IMR-90 (cell line): ENCODE measurements around the gene SMU1. TPM values are rescaled to one million over a fixed set of nuclear protein-coding genes. Genes with fewer than 3 reads are reported as not detected.

ENCODE experiments used
- ATAC-seq: fragments of 200-7000 bp; cut with Tn5 transposase; 2 replicates; pipeline ENCODE4 v1.9.1; 2020; ENCODE audit warnings: low read depth, mild to moderate bottlenecking, moderate library complexity
- BruUV-seq: library from RNA; stranded (reverse); fragments of 400-500 nt; replicated peaks from 2 replicates; lab custom pipeline; 2021; lab: Mats Ljungman, UMichigan
- CTCF ChIA-PET: fragments of 300-600 bp; formaldehyde crosslinking; extraction: SDS; loops from one replicate; lab custom pipeline; 2021; ENCODE audit warnings: antibody characterized with exemption; lab: Yijun Ruan, JAX
- POLR2A ChIA-PET: fragments of 300-600 bp; sonication (Branson Sonifier 250); formaldehyde crosslinking; loops from one replicate; lab custom pipeline; 2022; ENCODE audit warnings: antibody characterized with exemption; ENCODE audit not compliant: unreplicated experiment; lab: Charles Lee
- DNase-seq: peaks from one replicate; pipeline ENCODE4 v3.0.0; 2013
- H2AFZ ChIP-seq: replicated peaks from 2 replicates; pipeline ENCODE3; 2013; ENCODE audit warnings: low read length, mild to moderate bottlenecking; ENCODE audit not compliant: poor library complexity
- H2AK5ac ChIP-seq: 2 replicates; pipeline ENCODE4 v1.6.1; 2013; ENCODE audit warnings: low read depth, low read length, inconsistent platforms
- H2AK9ac ChIP-seq: replicated peaks from 2 replicates; pipeline ENCODE3; 2013; ENCODE audit warnings: mild to moderate bottlenecking, low read depth, low read length, moderate library complexity; ENCODE audit not compliant: poor library complexity
- H2BK120ac ChIP-seq: 2 replicates; pipeline ENCODE4 v1.6.1; 2013; ENCODE audit warnings: low read depth, low read length, inconsistent platforms
- H2BK15ac ChIP-seq: 3 replicates; pipeline ENCODE4 v1.6.1; 2013; ENCODE audit warnings: low read depth, low read length, inconsistent platforms
- H2BK20ac ChIP-seq: 2 replicates; pipeline ENCODE4 v1.6.1; 2013; ENCODE audit warnings: low read depth, mild to moderate bottlenecking, inconsistent platforms, low read length, moderate library complexity
- H2BK5ac ChIP-seq: 2 replicates; pipeline ENCODE4 v1.6.1; 2013; ENCODE audit warnings: mild to moderate bottlenecking, low read depth, low read length, inconsistent platforms; ENCODE audit not compliant: poor library complexity, severe bottlenecking
- H3K14ac ChIP-seq: replicated peaks from 2 replicates; pipeline ENCODE4 v1.6.1; 2013; ENCODE audit warnings: low read depth, low read length, inconsistent platforms
- H3K18ac ChIP-seq: 2 replicates; pipeline ENCODE4 v1.6.1; 2013; ENCODE audit warnings: low read depth, low read length, control low read depth
- H3K23ac ChIP-seq: 2 replicates; pipeline ENCODE4 v1.6.1; 2013; ENCODE audit warnings: low read depth, low read length, inconsistent platforms
- H3K27ac ChIP-seq: 2 replicates; pipeline ENCODE4 v1.5.1; 2013; ENCODE audit warnings: mild to moderate bottlenecking, control low read depth, low read length; ENCODE audit not compliant: insufficient read depth
- H3K27me3 ChIP-seq: 2 replicates; pipeline ENCODE4 v1.6.1; 2013; ENCODE audit warnings: low read length; ENCODE audit not compliant: control insufficient read depth, insufficient read depth
- H3K36me3 ChIP-seq: 2 replicates; pipeline ENCODE4 v1.6.1; 2013; ENCODE audit warnings: low read length, mixed read lengths; ENCODE audit not compliant: control insufficient read depth, insufficient read depth
- H3K4ac ChIP-seq: 2 replicates; pipeline ENCODE4 v1.6.1; 2013; ENCODE audit warnings: low read depth, low read length, inconsistent platforms
- H3K4me1 ChIP-seq: 2 replicates; pipeline ENCODE4 v1.6.1; 2013; ENCODE audit warnings: low read length, mixed read lengths; ENCODE audit not compliant: control insufficient read depth, insufficient read depth
- H3K4me2 ChIP-seq: 2 replicates; pipeline ENCODE4 v1.6.1; 2013; ENCODE audit warnings: low read depth, mild to moderate bottlenecking, control low read depth, low read length, moderate library complexity
- H3K4me3 ChIP-seq: 2 replicates; pipeline ENCODE4 v1.5.1; 2013; ENCODE audit warnings: low read depth, mild to moderate bottlenecking, control low read depth, low read length, moderate library complexity; ENCODE audit not compliant: insufficient read depth
- H3K56ac ChIP-seq: 2 replicates; pipeline ENCODE4 v1.6.1; 2013; ENCODE audit warnings: low read length, inconsistent platforms; ENCODE audit not compliant: insufficient read depth; ENCODE audit errors: extremely low read depth
- H3K79me1 ChIP-seq, 2 experiments: 2 replicates each; pipeline ENCODE4 v1.6.1; 2013; ENCODE audit warnings: low read length in 2 of 2, inconsistent platforms in 1 of 2, low read depth in 1 of 2
- H3K9ac ChIP-seq: 2 replicates; pipeline ENCODE4 v1.6.1; 2013; ENCODE audit warnings: low read depth, low read length, control low read depth
- H3K9me1 ChIP-seq: 2 replicates; pipeline ENCODE4 v1.6.1; 2013; ENCODE audit warnings: low read length, inconsistent platforms; ENCODE audit not compliant: insufficient read depth
- H3K9me3 ChIP-seq: 2 replicates; pipeline ENCODE4 v1.6.1; 2013; ENCODE audit warnings: low read length; ENCODE audit not compliant: control insufficient read depth, insufficient read depth
- H4K20me1 ChIP-seq: 2 replicates; pipeline ENCODE4 v1.6.1; 2013; ENCODE audit warnings: low read length, inconsistent platforms; ENCODE audit not compliant: insufficient read depth
- H4K5ac ChIP-seq: 2 replicates; pipeline ENCODE4 v1.6.1; 2013; ENCODE audit warnings: mild to moderate bottlenecking, low read depth, low read length, control low read depth
- H4K8ac ChIP-seq, 2 experiments: 2 replicates each; pipeline ENCODE4 v1.6.1; 2013; ENCODE audit warnings: low read depth in 2 of 2, low read length in 2 of 2, control low read depth in 1 of 2, inconsistent platforms in 1 of 2
- H4K91ac ChIP-seq: 2 replicates; pipeline ENCODE4 v1.6.1; 2013; ENCODE audit warnings: low read depth, low read length, inconsistent platforms; ENCODE audit not compliant: insufficient read depth
- BHLHE40 ChIP-seq: fragments of 150-350 bp; IDR thresholded peaks from 2 replicates; pipeline ENCODE4 v1.6.1; 2016; ENCODE audit warnings: mild to moderate bottlenecking, low read depth, low read length
- CEBPB ChIP-seq: IDR thresholded peaks from 2 replicates; pipeline ENCODE4 v1.6.1; 2012; ENCODE audit warnings: low read depth, low read length, improper control_type of control experiment
- CHD1 ChIP-seq: IDR thresholded peaks from 2 replicates; pipeline ENCODE4 v1.6.1; 2012; ENCODE audit warnings: low read depth, low read length, improper control_type of control experiment
- FOS ChIP-seq: fragments of 150-350 bp; IDR thresholded peaks from 2 replicates; pipeline ENCODE4 v1.6.1; 2016; ENCODE audit warnings: low read depth, low read length
- MAFK ChIP-seq: IDR thresholded peaks from 2 replicates; pipeline ENCODE4 v1.6.1; 2012; ENCODE audit warnings: low read depth, low read length, improper control_type of control experiment
- MAZ ChIP-seq: IDR thresholded peaks from 2 replicates; pipeline ENCODE4 v1.6.1; 2012; ENCODE audit warnings: low read depth, mild to moderate bottlenecking, low read length, improper control_type of control experiment, moderate library complexity, borderline replicate concordance
- MXI1 ChIP-seq: IDR thresholded peaks from 2 replicates; pipeline ENCODE4 v1.6.1; 2012; ENCODE audit warnings: low read depth, mild to moderate bottlenecking, low read length, moderate library complexity, borderline replicate concordance
- NFE2L2 ChIP-seq: fragments of 150-350 bp; IDR thresholded peaks from 2 replicates; pipeline ENCODE4 v1.6.1; 2016; ENCODE audit warnings: low read depth, mild to moderate bottlenecking, low read length
- POLR2A ChIP-seq: IDR thresholded peaks from 2 replicates; pipeline ENCODE4 v1.6.1; 2012; ENCODE audit warnings: mild to moderate bottlenecking, low read depth, low read length
- RAD21 ChIP-seq: IDR thresholded peaks from 2 replicates; pipeline ENCODE4 v1.6.1; 2012; ENCODE audit warnings: low read length, improper control_type of control experiment
- RCOR1 ChIP-seq: IDR thresholded peaks from 2 replicates; pipeline ENCODE4 v1.6.1; 2012; ENCODE audit warnings: mild to moderate bottlenecking, low read length, improper control_type of control experiment; ENCODE audit not compliant: insufficient replicate concordance
- RFX5 ChIP-seq: IDR thresholded peaks from 2 replicates; pipeline ENCODE4 v1.8.0; 2012; ENCODE audit warnings: low read depth, mild to moderate bottlenecking, low read length, moderate library complexity
- SMC3 ChIP-seq: fragments of 150-350 bp; IDR thresholded peaks from 2 replicates; pipeline ENCODE4 v1.6.1; 2016; ENCODE audit warnings: low read depth, mild to moderate bottlenecking, antibody characterized with exemption, low read length, moderate library complexity
- WGBS, 2 experiments: methylation state at CpG; one replicate each; pipeline versions ENCODE4 v1.1.5 to v1.1.7; 2013; ENCODE audit warnings: missing lambda C conversion rate in 2 of 2; ENCODE audit not compliant: insufficient read length in 1 of 2; ENCODE audit errors: extremely low coverage in 2 of 2; 5-methylcytosine and 5-hydroxymethylcytosine counted together
- dilution Hi-C: fragments of 300-500 bp; cut with HindIII; formaldehyde crosslinking; loops from one replicate; pipeline ENCODE4 v1.14.3; 2018; ENCODE audit warnings: low sequenced_read_pairs; ENCODE audit not compliant: unreplicated experiment
- in situ Hi-C: fragments of 300-500 bp; cut with MboI; formaldehyde crosslinking; loops from 3 replicates; pipeline ENCODE4 v1.14.3; 2019; ENCODE audit warnings: low sequenced_read_pairs, inconsistent platforms, mixed read lengths
- intact Hi-C: fragments of 100-400 bp; cut with micrococcal nuclease; formaldehyde crosslinking; loops from 2 replicates; pipeline ENCODE4 v1.10.0; 2022
- polyA plus RNA-seq, 3 experiments: library from polyadenylated mRNA; depleted of rRNA; stranded (reverse); fragments of >200 nt; gene quantifications; 2 replicates each; pipeline ENCODE4 v1.2.3, GENCODE V29; 2012; ENCODE audit warnings: low replicate concordance in 1 of 3
- total RNA-seq: library from RNA; depleted of rRNA; stranded (reverse); fragments of >200 nt; gene quantifications from 2 replicates; pipeline ENCODE4 v1.2.3, GENCODE V29; 2012
- TF ChIP-seq, protein P1 (sequence below): fragments of 150-350 bp; IDR thresholded peaks from 2 replicates; pipeline ENCODE4 v1.6.1; 2017; ENCODE audit warnings: mild to moderate bottlenecking, antibody characterized with exemption, low read length, low read depth
- TF ChIP-seq, protein P2 (sequence below): fragments of 150-350 bp; IDR thresholded peaks from 2 replicates; pipeline ENCODE4 v1.6.1; 2016; ENCODE audit warnings: low read depth, mild to moderate bottlenecking, low read length, moderate library complexity, borderline replicate concordance
- TF ChIP-seq, protein P3 (sequence below): conservative IDR thresholded peaks from 2 replicates; pipeline ENCODE4 v1.5.1; 2012; ENCODE audit warnings: mild to moderate bottlenecking, low read depth, low read length, improper control_type of control experiment

The SMU1 gene
- total and polyA plus RNA-seq, 2 of the 4 experiments (the other 2 are of a cell fraction) = 11.1 to 36.0 TPM

DNA sequence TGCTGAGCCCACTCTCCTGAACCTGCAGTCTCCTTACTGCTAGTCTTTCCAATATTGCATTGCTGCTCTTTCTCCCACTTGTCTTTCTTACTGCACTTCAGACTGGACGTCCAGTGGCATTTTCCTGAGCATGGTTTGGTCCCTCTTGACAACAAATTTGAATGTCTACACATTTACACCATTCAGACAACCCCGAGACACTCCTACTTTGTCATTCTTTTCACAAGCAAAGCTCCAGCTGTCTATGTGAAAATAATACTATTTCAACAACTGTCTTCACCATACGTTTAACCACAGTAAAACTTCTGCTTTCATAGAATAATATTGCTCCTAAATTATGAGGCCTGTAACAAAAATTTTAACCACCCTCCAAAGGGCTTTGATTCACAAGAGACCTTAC, 64.6 kb downstream of the SMU1 start:
- DNase-seq = no peak
- Histone ChIP-seq H3K18ac (no peak overlapping the region), H3K4ac (no peak overlapping the region), H2BK15ac (no peak overlapping the region), H2AK5ac (no peak overlapping the region), H4K8ac (no peak overlapping the region), H4K5ac (no peak overlapping the region), H2BK20ac (no peak overlapping the region), H3K27ac (no peak overlapping the region), H3K4me1 (no peaks in the 10 kb centered on the region), H3K4me3 (no peak overlapping the region), H2BK120ac (no peak overlapping the region), H4K91ac (no peak overlapping the region), H2AFZ (no peak overlapping the region), H3K9me3 (no peaks in the 10 kb centered on the region), H3K23ac (no peak overlapping the region), H3K9me1 (peaks cover 3% of the 10 kb centered on the region; the same call in 1 of the 2 replicates), H3K56ac (no peak overlapping the region), H3K9ac (no peak overlapping the region), H2BK5ac (no peak overlapping the region), H4K20me1 (no peaks in the 10 kb centered on the region), H3K14ac (no peak overlapping the region), H3K27me3 (no peaks in the 10 kb centered on the region), H2AK9ac (no peak overlapping the region), H3K79me1 (peaks cover 3 to 12% of the 10 kb centered on the region in 2 experiments), H3K36me3 (peaks cover 4% of the 10 kb centered on the region; the same call in 1 of the 2 replicates), H3K4me2 (no peak overlapping the region)
- in situ Hi-C loops (no loop called here), intact Hi-C loops (no loop called here), dilution Hi-C loops (no loop called here)
- POLR2A ChIA-PET = interaction anchor here (1.1 kb wide), 1 partner anchor 13 kb away, joined by 3 read pairs; no protein-coding TSS in a partner anchor
- BruUV-seq = no TSS peak
- TF ChIP-seq CHD1 = no peak
- no peak for TF ChIP-seq RFX5
- TF ChIP-seq POLR2A = no peak
- no peak for TF ChIP-seq FOS
- TF ChIP-seq, protein P1, sequence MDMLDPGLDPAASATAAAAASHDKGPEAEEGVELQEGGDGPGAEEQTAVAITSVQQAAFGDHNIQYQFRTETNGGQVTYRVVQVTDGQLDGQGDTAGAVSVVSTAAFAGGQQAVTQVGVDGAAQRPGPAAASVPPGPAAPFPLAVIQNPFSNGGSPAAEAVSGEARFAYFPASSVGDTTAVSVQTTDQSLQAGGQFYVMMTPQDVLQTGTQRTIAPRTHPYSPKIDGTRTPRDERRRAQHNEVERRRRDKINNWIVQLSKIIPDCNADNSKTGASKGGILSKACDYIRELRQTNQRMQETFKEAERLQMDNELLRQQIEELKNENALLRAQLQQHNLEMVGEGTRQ = no peak
- TF ChIP-seq MAZ = no peak
- no peak for TF ChIP-seq MAFK
- TF ChIP-seq CEBPB = no peak
- no peak for TF ChIP-seq RAD21
- no peak for TF ChIP-seq NFE2L2
- TF ChIP-seq, protein P2, sequence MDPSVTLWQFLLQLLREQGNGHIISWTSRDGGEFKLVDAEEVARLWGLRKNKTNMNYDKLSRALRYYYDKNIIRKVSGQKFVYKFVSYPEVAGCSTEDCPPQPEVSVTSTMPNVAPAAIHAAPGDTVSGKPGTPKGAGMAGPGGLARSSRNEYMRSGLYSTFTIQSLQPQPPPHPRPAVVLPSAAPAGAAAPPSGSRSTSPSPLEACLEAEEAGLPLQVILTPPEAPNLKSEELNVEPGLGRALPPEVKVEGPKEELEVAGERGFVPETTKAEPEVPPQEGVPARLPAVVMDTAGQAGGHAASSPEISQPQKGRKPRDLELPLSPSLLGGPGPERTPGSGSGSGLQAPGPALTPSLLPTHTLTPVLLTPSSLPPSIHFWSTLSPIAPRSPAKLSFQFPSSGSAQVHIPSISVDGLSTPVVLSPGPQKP = no peak
- no peak for TF ChIP-seq RCOR1
- TF ChIP-seq BHLHE40 = no peak
- TF ChIP-seq, protein P3, sequence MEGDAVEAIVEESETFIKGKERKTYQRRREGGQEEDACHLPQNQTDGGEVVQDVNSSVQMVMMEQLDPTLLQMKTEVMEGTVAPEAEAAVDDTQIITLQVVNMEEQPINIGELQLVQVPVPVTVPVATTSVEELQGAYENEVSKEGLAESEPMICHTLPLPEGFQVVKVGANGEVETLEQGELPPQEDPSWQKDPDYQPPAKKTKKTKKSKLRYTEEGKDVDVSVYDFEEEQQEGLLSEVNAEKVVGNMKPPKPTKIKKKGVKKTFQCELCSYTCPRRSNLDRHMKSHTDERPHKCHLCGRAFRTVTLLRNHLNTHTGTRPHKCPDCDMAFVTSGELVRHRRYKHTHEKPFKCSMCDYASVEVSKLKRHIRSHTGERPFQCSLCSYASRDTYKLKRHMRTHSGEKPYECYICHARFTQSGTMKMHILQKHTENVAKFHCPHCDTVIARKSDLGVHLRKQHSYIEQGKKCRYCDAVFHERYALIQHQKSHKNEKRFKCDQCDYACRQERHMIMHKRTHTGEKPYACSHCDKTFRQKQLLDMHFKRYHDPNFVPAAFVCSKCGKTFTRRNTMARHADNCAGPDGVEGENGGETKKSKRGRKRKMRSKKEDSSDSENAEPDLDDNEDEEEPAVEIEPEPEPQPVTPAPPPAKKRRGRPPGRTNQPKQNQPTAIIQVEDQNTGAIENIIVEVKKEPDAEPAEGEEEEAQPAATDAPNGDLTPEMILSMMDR = no peak
- no peak for TF ChIP-seq SMC3
- TF ChIP-seq MXI1 = no peak
- WGBS, 2 experiments = 68% methylated on average over 2 of the region's 3 CpGs; no CpG with 5 or more reads in 1 of the 2 experiments
- CTCF ChIA-PET = no interaction called here
- ATAC-seq = no peak
